H1 (cell line): ENCODE data around the gene CFAP97. TPM values are rescaled to one million over a fixed set of nuclear protein-coding genes. Genes with fewer than 3 reads are reported as not detected.

Experiments used
- CTCF ChIA-PET: fragments of 300-600 bp; sonication (Branson Sonifier 250); formaldehyde crosslinking; loops from one replicate; lab custom pipeline; 2021; ENCODE audit not compliant: partially characterized antibody; lab: Charles Lee
- POLR2A ChIA-PET: fragments of 300-600 bp; sonication (Branson Sonifier 250); formaldehyde crosslinking; loops from one replicate; lab custom pipeline; 2021; ENCODE audit warnings: inconsistent platforms; ENCODE audit not compliant: partially characterized antibody; lab: Charles Lee
- DNase-seq, 2 experiments: peaks; one replicate each; pipeline versions ENCODE4 v3.0.0 to v3.0.0-alpha.2; 2010 to 2022; ENCODE audit warnings: low spot score in 2 of 2, low read depth in 1 of 2, mixed read lengths in 1 of 2
- FAIRE-seq: peaks from 2 replicates; lab custom pipeline; 2011; peaks lifted over from hg19 to GRCh38; lab: Jason Lieb, UNC
- H2AFZ ChIP-seq: 2 replicates; pipeline ENCODE4 v1.8.1; 2012; ENCODE audit warnings: low read length, inconsistent platforms
- H2AK5ac ChIP-seq: 2 replicates; pipeline ENCODE4 v1.6.1; 2013; ENCODE audit warnings: low read depth, low read length
- H2BK120ac ChIP-seq: replicated peaks from 2 replicates; pipeline ENCODE3; 2013; ENCODE audit warnings: low read depth, low read length, inconsistent platforms
- H2BK12ac ChIP-seq: 2 replicates; pipeline ENCODE4 v1.6.1; 2013; ENCODE audit warnings: low read depth, low read length
- H2BK15ac ChIP-seq: 2 replicates; pipeline ENCODE4 v1.6.1; 2013; ENCODE audit warnings: low read length
- H2BK20ac ChIP-seq: 2 replicates; pipeline ENCODE4 v1.6.1; 2013; ENCODE audit warnings: low read length
- H2BK5ac ChIP-seq: 2 replicates; pipeline ENCODE4 v1.6.1; 2013; ENCODE audit warnings: low read depth, low read length
- H3K14ac ChIP-seq: 2 replicates; pipeline ENCODE4 v1.6.1; 2013; ENCODE audit warnings: inconsistent platforms; ENCODE audit not compliant: insufficient read length
- H3K18ac ChIP-seq: 2 replicates; pipeline ENCODE4 v1.6.1; 2013; ENCODE audit warnings: low read length; ENCODE audit errors: extremely low read depth
- H3K23ac ChIP-seq: 2 replicates; pipeline ENCODE4 v1.6.1; 2013; ENCODE audit warnings: inconsistent platforms; ENCODE audit not compliant: insufficient read length
- H3K23me2 ChIP-seq: 2 replicates; pipeline ENCODE4 v1.6.1; 2013; ENCODE audit warnings: low read depth, low read length
- H3K27ac ChIP-seq: 2 replicates; pipeline ENCODE4 v1.6.1; 2011; ENCODE audit warnings: low read depth, low read length, inconsistent platforms
- H3K27me3 ChIP-seq, 4 experiments: replicated peaks in 1 of 4; 1 replicate in 1 of 4; 2 replicates in 3 of 4; pipeline versions ENCODE4 v1.6.1 to v1.8.1; 2011 to 2013; ENCODE audit warnings: low read length in 3 of 4, mild to moderate bottlenecking in 3 of 4, inconsistent platforms in 2 of 4, mixed read lengths in 2 of 4, moderate library complexity in 1 of 4; ENCODE audit not compliant: control insufficient read depth in 3 of 4, insufficient read depth in 3 of 4; ENCODE audit errors: extremely low read depth in 1 of 4
- H3K36me3 ChIP-seq, 4 experiments: 2 replicates each; pipeline versions ENCODE4 v1.6.1 to v1.8.1; 2011 to 2013; ENCODE audit warnings: mild to moderate bottlenecking in 4 of 4, low read length in 3 of 4, moderate library complexity in 2 of 4, control low read depth in 1 of 4, inconsistent platforms in 1 of 4; ENCODE audit not compliant: insufficient read depth in 4 of 4, control insufficient read depth in 2 of 4
- H3K4ac ChIP-seq: replicated peaks from 2 replicates; pipeline ENCODE3; 2013; ENCODE audit warnings: low read length, low read depth, mixed read lengths, inconsistent platforms; ENCODE audit not compliant: insufficient read length
- H3K4me1 ChIP-seq, 4 experiments: replicated peaks in 1 of 4; 1 replicate in 1 of 4; 2 replicates in 3 of 4; pipeline versions ENCODE4 v1.6.1 to v1.8.1; 2011 to 2013; ENCODE audit warnings: low read length in 3 of 4, inconsistent platforms in 2 of 4, mixed read lengths in 1 of 4; ENCODE audit not compliant: insufficient read depth in 4 of 4, control insufficient read depth in 3 of 4
- H3K4me2 ChIP-seq, 2 experiments: 2 replicates each; pipeline versions ENCODE4 v1.6.1 to v1.8.1; 2011 to 2013; ENCODE audit warnings: low read depth in 2 of 2, low read length in 2 of 2, control low read depth in 1 of 2, inconsistent platforms in 1 of 2, mild to moderate bottlenecking in 1 of 2; ENCODE audit not compliant: insufficient read depth in 1 of 2
- H3K4me3 ChIP-seq, 4 experiments: fragments of 200-600, 300-600 bp in 1 of 4; sonication (generic), shearing (Covaris generic), sonication (Bioruptor Twin) in 1 of 4; 2 replicates each; pipeline versions ENCODE4 v1.5.1 to v1.8.1; 2011 to 2016; ENCODE audit warnings: low read length in 4 of 4, low read depth in 3 of 4, control low read depth in 2 of 4, inconsistent platforms in 2 of 4, mild to moderate bottlenecking in 2 of 4, mixed read lengths in 1 of 4, moderate library complexity in 1 of 4; ENCODE audit not compliant: insufficient read depth in 2 of 4; ENCODE audit errors: extremely low read depth in 1 of 4
- H3K56ac ChIP-seq: replicated peaks from 2 replicates; pipeline ENCODE3; 2013; ENCODE audit warnings: low read depth, mild to moderate bottlenecking, mixed read lengths, low read length, inconsistent platforms; ENCODE audit not compliant: insufficient read length
- H3K79me1 ChIP-seq: 2 replicates; pipeline ENCODE4 v1.6.1; 2013; ENCODE audit warnings: low read depth, low read length, control low read depth
- H3K79me2 ChIP-seq, 2 experiments: 2 replicates each; pipeline versions ENCODE4 v1.6.1 to v1.8.1; 2012 to 2013; ENCODE audit warnings: low read length in 2 of 2, mild to moderate bottlenecking in 2 of 2, inconsistent platforms in 1 of 2; ENCODE audit not compliant: insufficient read depth in 2 of 2, control insufficient read depth in 1 of 2
- H3K9ac ChIP-seq, 4 experiments: replicated peaks in 1 of 4; 1 replicate in 1 of 4; 2 replicates in 3 of 4; pipeline versions ENCODE4 v1.6.1 to v1.8.1; 2011 to 2013; ENCODE audit warnings: low read depth in 3 of 4, low read length in 3 of 4, control low read depth in 2 of 4, mild to moderate bottlenecking in 2 of 4, moderate library complexity in 2 of 4, inconsistent platforms in 1 of 4; ENCODE audit errors: extremely low read depth in 1 of 4
- H3K9me3 ChIP-seq, 2 experiments: 2 replicates each; pipeline versions ENCODE4 v1.6.1 to v1.8.1; 2012 to 2013; ENCODE audit warnings: mild to moderate bottlenecking in 2 of 2, moderate library complexity in 2 of 2, control low read depth in 1 of 2, inconsistent platforms in 1 of 2, low read depth in 1 of 2, low read length in 1 of 2, mixed read lengths in 1 of 2; ENCODE audit not compliant: insufficient read depth in 2 of 2
- H4K20me1 ChIP-seq, 2 experiments: replicated peaks in 1 of 2; 2 replicates each; pipeline versions ENCODE3 to v1.8.1; 2011 to 2013; ENCODE audit warnings: inconsistent platforms in 2 of 2, low read length in 2 of 2, mild to moderate bottlenecking in 1 of 2; ENCODE audit not compliant: insufficient read depth in 2 of 2, control insufficient read depth in 1 of 2
- H4K5ac ChIP-seq: 2 replicates; pipeline ENCODE4 v1.6.1; 2013; ENCODE audit warnings: low read length, low read depth, mixed read lengths, inconsistent platforms; ENCODE audit not compliant: insufficient read length
- H4K8ac ChIP-seq: 2 replicates; pipeline ENCODE4 v1.8.0; 2013; ENCODE audit warnings: mild to moderate bottlenecking, moderate library complexity, low read length, inconsistent platforms; ENCODE audit not compliant: insufficient read depth; ENCODE audit errors: extremely low read depth
- H4K91ac ChIP-seq: replicated peaks from 2 replicates; pipeline ENCODE3; 2013; ENCODE audit warnings: low read length, mixed read lengths, inconsistent platforms; ENCODE audit not compliant: insufficient read length
- CBX5 ChIP-seq: fragments of 300-800, 300-1000 bp; sonication (generic); IDR thresholded peaks from 2 replicates; pipeline ENCODE4 v1.7.1; 2016; ENCODE audit warnings: antibody characterized with exemption, low read length, low read depth
- GABPA ChIP-seq: IDR thresholded peaks from 2 replicates; pipeline ENCODE4 v1.6.1; 2011; ENCODE audit warnings: mild to moderate bottlenecking, low read length, moderate library complexity, borderline replicate concordance; ENCODE audit not compliant: insufficient read depth
- POLR2A ChIP-seq, 2 experiments: IDR thresholded peaks; 1 replicate in 1 of 2; 2 replicates in 1 of 2; pipeline ENCODE4 v1.6.1; 2011; ENCODE audit warnings: low read depth in 2 of 2, low read length in 2 of 2, mild to moderate bottlenecking in 2 of 2; ENCODE audit errors: control extremely low read depth in 1 of 2
- RFX5 ChIP-seq: IDR thresholded peaks from 2 replicates; pipeline ENCODE4 v1.6.1; 2011; ENCODE audit warnings: low read depth, low read length, improper control_type of control experiment, borderline replicate concordance
- ZNF274 ChIP-seq: IDR thresholded peaks from 2 replicates; pipeline ENCODE4 v1.7.0; 2012; ENCODE audit warnings: low read length, borderline replicate concordance; ENCODE audit errors: extremely low read depth
- WGBS, 2 experiments: shearing (Covaris generic) in 1 of 2; methylation state at CpG; one replicate each; pipeline versions ENCODE4 v1.1.6 to v1.1.7; 2013 to 2015; ENCODE audit warnings: low lambda C conversion rate in 2 of 2, mixed read lengths in 2 of 2, inconsistent platforms in 1 of 2, low coverage in 1 of 2, missing lambda C conversion rate in 1 of 2; ENCODE audit not compliant: insufficient replicate concordance in 2 of 2, insufficient coverage in 1 of 2, insufficient read length in 1 of 2; ENCODE audit errors: extremely low coverage in 1 of 2, missing lambda C conversion rate in 1 of 2; 5-methylcytosine and 5-hydroxymethylcytosine counted together
- polyA plus RNA-seq, 7 experiments: library from polyadenylated mRNA; depleted of rRNA in 3 of 7; stranded (reverse) in 5 of 7; unstranded in 2 of 7; fragments of >200 nt in 5 of 7; fragments of 200-250 nt in 2 of 7; gene quantifications; 1 replicate in 5 of 7; 2 replicates in 1 of 7; 4 replicates in 1 of 7; pipeline versions ENCODE4 v1.2.1 to v1.2.3, GENCODE V29; 2011 to 2013; ENCODE audit warnings: missing spikeins in 2 of 7, mixed read lengths in 2 of 7
- total RNA-seq: library from RNA; stranded (reverse); fragmentation: NEBNext Ultra II Directional; extraction: Animal tissue kit (Norgen Biotek cat#: 25700); gene quantifications from 2 replicates; pipeline ENCODE4 v1.2.1, GENCODE V29; 2021

The CFAP97 gene
- total and polyA plus RNA-seq, 2 of the 8 experiments (the other 6 are each of a cell fraction or from before 2014, with no cell fraction given) = 9.2 to 40.4 TPM

- H3K79me2 ChIP-seq = peaks cover 0 to 16% of the 10 kb centered on the region in 2 experiments; a peak in 3 of 4 replicates
- no peak overlapping the region for H3K4ac ChIP-seq
- peaks cover 7 to 9% of the 10 kb centered on the region in 2 experiments for H4K20me1 ChIP-seq
- FAIRE-seq (no peak), DNase-seq (no peak)
- ChIA-PET POLR2A (interaction anchor here (0.5 to 2.4 kb wide), 18 partner anchors 9 to 1202 kb away, joined by 3 to 13 read pairs (median 4); partner anchors contain the start of genes ANKRD37, HELT and SNX25), CTCF (interaction anchor here (0.7 to 11.4 kb wide), 10 partner anchors 14 to 371 kb away, joined by 3 to 167 read pairs (median 4); partner anchors contain the start of gene UFSP2)
- H3K27me3 ChIP-seq = no peaks in the 10 kb centered on the region; a peak in 1 of 7 replicates
- H2AFZ ChIP-seq = no peak overlapping the region
- no peak overlapping the region for H2BK12ac ChIP-seq
- H3K36me3 ChIP-seq = peaks cover 0 to 28% (median 3%) of the 10 kb centered on the region in 4 experiments; a peak in 2 of 8 replicates
- H4K91ac ChIP-seq = no peak overlapping the region
- 9% methylated on average over 20 of the region's 30 CpGs; no CpG with 5 or more reads in 1 of the 2 experiments for WGBS, 2 experiments
- H3K23me2 ChIP-seq = peaks cover 13% of the 10 kb centered on the region; the same call in 1 of the 2 replicates
- H3K4me3 ChIP-seq = peak overlapping the region; percentile 68 to 99 (median 80)
- no peak overlapping the region for H3K27ac ChIP-seq
- H3K79me1 ChIP-seq = peaks cover 2% of the 10 kb centered on the region; the same call in 1 of the 2 replicates
- H2BK120ac ChIP-seq = no peak overlapping the region
- no peak overlapping the region for H2BK5ac ChIP-seq
- H3K56ac ChIP-seq = no peak overlapping the region
- no peak overlapping the region for H2BK20ac ChIP-seq
- no peak overlapping the region for H2AK5ac ChIP-seq
- H3K14ac ChIP-seq = no peak overlapping the region
- no peak overlapping the region for H3K18ac ChIP-seq
- no peaks in the 10 kb centered on the region for H3K9me3 ChIP-seq
- no peak overlapping the region for H3K23ac ChIP-seq
- peaks cover 0 to 9% (median 6%) of the 10 kb centered on the region in 4 experiments; a peak in 5 of 7 replicates for H3K4me1 ChIP-seq
- H3K4me2 ChIP-seq = peak overlapping the region; percentile 93 to 99
- H4K8ac ChIP-seq = no peak overlapping the region
- no peak overlapping the region for H2BK15ac ChIP-seq
- peak overlapping the region in 3 of 4 experiments; percentile 40 to 81 (median 68); a peak in 4 of 7 replicates for H3K9ac ChIP-seq
- no peak overlapping the region for H4K5ac ChIP-seq
- TF ChIP-seq RFX5 (no peak), GABPA (no peak), ZNF274 (no peak), CBX5 (no peak), POLR2A (IDR thresholded peaks at IDR 0.05; ENCODE audit: control extremely low read depth in 1 of 2, low read depth in 2 of 2, low read length in 2 of 2) (no peak)
These were observed 60.2 kb downstream of the CFAP97 start for GRCh38 chr4:185143601-185143969.
